AG10803 (cell line): Measurements from ENCODE around the gene RBCK1.

Source experiments
- DNase-seq: peaks from one replicate; pipeline ENCODE4 v3.0.0; 2010; ENCODE audit warnings: low read depth
- H3K4me3 ChIP-seq: 2 replicates; pipeline ENCODE4 v1.5.1; 2011; ENCODE audit warnings: mild to moderate bottlenecking, low read length, control low read depth
- CTCF ChIP-seq: conservative IDR thresholded peaks from 2 replicates; pipeline ENCODE4 v1.5.1; 2011; ENCODE audit warnings: mild to moderate bottlenecking, low read length, control low read depth, inconsistent platforms

RBCK1 gene

GRCh38 chr20:408843-409696, 971 bp downstream of the RBCK1 start:
- H3K4me3 ChIP-seq = peak overlapping the region; percentile 96
- no peak for DNase-seq
- no peak for TF ChIP-seq CTCF

- DNase-seq = no peak
- peak overlapping the region; percentile 96 for H3K4me3 ChIP-seq
- TF ChIP-seq CTCF = no peak
Measured at GRCh38 chr20:409697-410559, 1.8 kb downstream of the RBCK1 start.

GRCh38 chr20:412081-412480, 4.0 kb downstream of the RBCK1 start:
- H3K4me3 ChIP-seq = no peak overlapping the region
- TF ChIP-seq CTCF = no peak
- no peak for DNase-seq

GRCh38 chr20:414161-414560, 6.1 kb downstream of the RBCK1 start:
- no peak for TF ChIP-seq CTCF
- DNase-seq = no peak
- H3K4me3 ChIP-seq = no peak overlapping the region

- DNase-seq = no peak
- no peak for TF ChIP-seq CTCF
- no peak overlapping the region for H3K4me3 ChIP-seq
Measured at GRCh38 chr20:415820-416322, 7.8 kb downstream of the RBCK1 start.

- no peak for TF ChIP-seq CTCF
- H3K4me3 ChIP-seq = no peak overlapping the region
- no peak for DNase-seq
Measured at GRCh38 chr20:416950-417800, 9.1 kb downstream of the RBCK1 start.
